ENCODE measurements around the gene DRC7.

DNA sequence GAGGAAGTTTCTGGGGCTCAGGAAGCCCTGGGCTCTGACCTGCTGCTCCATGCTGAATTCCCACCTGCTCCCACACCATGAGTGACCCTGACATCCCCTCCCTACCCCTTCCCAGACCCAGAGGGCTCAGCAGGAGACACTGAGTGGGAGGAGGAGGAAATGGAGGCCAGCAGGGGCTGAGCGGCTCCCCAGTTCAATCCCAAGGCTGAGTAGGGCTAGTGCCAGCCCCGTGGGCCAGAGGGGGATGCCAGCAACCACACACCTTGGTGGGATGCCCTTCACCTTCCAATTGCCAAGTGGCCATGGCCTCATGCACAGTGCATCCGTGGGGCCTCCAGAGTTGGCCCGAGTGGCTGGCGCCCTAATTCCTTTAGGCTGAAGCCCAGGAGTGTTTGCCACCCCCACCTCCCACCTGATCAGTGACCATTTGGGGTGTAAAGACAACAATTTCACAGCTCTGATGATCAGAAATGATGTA is 27.5 kb upstream of the DRC7 start:
- TF ChIP-seq TAF1 (conservative IDR thresholded peaks at IDR 0.05) (no peak), RAD21 (IDR thresholded peaks at IDR 0.05) (no peak), EGR1 (IDR thresholded peaks at IDR 0.05; ENCODE audit: low read depth in 2 of 2) (no peak), GABPA (IDR thresholded peaks at IDR 0.05 in 1 of 2, conservative IDR thresholded peaks at IDR 0.05 in 1 of 2) (no peak)
- TF ChIP-seq, protein P1, sequence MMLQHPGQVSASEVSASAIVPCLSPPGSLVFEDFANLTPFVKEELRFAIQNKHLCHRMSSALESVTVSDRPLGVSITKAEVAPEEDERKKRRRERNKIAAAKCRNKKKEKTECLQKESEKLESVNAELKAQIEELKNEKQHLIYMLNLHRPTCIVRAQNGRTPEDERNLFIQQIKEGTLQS (IDR thresholded peaks at IDR 0.05): no peak
- TF ChIP-seq, protein P2, sequence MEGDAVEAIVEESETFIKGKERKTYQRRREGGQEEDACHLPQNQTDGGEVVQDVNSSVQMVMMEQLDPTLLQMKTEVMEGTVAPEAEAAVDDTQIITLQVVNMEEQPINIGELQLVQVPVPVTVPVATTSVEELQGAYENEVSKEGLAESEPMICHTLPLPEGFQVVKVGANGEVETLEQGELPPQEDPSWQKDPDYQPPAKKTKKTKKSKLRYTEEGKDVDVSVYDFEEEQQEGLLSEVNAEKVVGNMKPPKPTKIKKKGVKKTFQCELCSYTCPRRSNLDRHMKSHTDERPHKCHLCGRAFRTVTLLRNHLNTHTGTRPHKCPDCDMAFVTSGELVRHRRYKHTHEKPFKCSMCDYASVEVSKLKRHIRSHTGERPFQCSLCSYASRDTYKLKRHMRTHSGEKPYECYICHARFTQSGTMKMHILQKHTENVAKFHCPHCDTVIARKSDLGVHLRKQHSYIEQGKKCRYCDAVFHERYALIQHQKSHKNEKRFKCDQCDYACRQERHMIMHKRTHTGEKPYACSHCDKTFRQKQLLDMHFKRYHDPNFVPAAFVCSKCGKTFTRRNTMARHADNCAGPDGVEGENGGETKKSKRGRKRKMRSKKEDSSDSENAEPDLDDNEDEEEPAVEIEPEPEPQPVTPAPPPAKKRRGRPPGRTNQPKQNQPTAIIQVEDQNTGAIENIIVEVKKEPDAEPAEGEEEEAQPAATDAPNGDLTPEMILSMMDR (IDR thresholded peaks at IDR 0.05; ENCODE audit: low read depth, low read length, missing input control): no peak
- TF ChIP-seq, protein P3, sequence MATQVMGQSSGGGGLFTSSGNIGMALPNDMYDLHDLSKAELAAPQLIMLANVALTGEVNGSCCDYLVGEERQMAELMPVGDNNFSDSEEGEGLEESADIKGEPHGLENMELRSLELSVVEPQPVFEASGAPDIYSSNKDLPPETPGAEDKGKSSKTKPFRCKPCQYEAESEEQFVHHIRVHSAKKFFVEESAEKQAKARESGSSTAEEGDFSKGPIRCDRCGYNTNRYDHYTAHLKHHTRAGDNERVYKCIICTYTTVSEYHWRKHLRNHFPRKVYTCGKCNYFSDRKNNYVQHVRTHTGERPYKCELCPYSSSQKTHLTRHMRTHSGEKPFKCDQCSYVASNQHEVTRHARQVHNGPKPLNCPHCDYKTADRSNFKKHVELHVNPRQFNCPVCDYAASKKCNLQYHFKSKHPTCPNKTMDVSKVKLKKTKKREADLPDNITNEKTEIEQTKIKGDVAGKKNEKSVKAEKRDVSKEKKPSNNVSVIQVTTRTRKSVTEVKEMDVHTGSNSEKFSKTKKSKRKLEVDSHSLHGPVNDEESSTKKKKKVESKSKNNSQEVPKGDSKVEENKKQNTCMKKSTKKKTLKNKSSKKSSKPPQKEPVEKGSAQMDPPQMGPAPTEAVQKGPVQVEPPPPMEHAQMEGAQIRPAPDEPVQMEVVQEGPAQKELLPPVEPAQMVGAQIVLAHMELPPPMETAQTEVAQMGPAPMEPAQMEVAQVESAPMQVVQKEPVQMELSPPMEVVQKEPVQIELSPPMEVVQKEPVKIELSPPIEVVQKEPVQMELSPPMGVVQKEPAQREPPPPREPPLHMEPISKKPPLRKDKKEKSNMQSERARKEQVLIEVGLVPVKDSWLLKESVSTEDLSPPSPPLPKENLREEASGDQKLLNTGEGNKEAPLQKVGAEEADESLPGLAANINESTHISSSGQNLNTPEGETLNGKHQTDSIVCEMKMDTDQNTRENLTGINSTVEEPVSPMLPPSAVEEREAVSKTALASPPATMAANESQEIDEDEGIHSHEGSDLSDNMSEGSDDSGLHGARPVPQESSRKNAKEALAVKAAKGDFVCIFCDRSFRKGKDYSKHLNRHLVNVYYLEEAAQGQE (IDR thresholded peaks at IDR 0.05): no peak
- TF ChIP-seq, protein P4, sequence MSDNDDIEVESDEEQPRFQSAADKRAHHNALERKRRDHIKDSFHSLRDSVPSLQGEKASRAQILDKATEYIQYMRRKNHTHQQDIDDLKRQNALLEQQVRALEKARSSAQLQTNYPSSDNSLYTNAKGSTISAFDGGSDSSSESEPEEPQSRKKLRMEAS (IDR thresholded peaks at IDR 0.05): no peak
